H1 (cell line): ENCODE measurements around the gene EWSR1. TPM values are rescaled to one million over a fixed set of nuclear protein-coding genes. Genes with fewer than 3 reads are reported as not detected.
A peak's percentile ranks its signal among the peaks of the same experiment; 100 is the strongest.

ENCODE experiments used
- CTCF ChIA-PET: fragments of 300-600 bp; sonication (Branson Sonifier 250); formaldehyde crosslinking; loops from one replicate; lab custom pipeline; 2021; ENCODE audit not compliant: partially characterized antibody; lab: Charles Lee
- POLR2A ChIA-PET: fragments of 300-600 bp; sonication (Branson Sonifier 250); formaldehyde crosslinking; loops from one replicate; lab custom pipeline; 2021; ENCODE audit warnings: inconsistent platforms; ENCODE audit not compliant: partially characterized antibody; lab: Charles Lee
- DNase-seq, 2 experiments: peaks; one replicate each; pipeline versions ENCODE4 v3.0.0 to v3.0.0-alpha.2; 2010 to 2022; ENCODE audit warnings: low spot score in 2 of 2, low read depth in 1 of 2, mixed read lengths in 1 of 2
- FAIRE-seq: peaks from 2 replicates; lab custom pipeline; 2011; peaks lifted over from hg19 to GRCh38; lab: Jason Lieb, UNC
- H2AFZ ChIP-seq: 2 replicates; pipeline ENCODE4 v1.8.1; 2012; ENCODE audit warnings: low read length, inconsistent platforms
- H2AK5ac ChIP-seq: 2 replicates; pipeline ENCODE4 v1.6.1; 2013; ENCODE audit warnings: low read depth, low read length
- H2BK120ac ChIP-seq: replicated peaks from 2 replicates; pipeline ENCODE3; 2013; ENCODE audit warnings: low read depth, low read length, inconsistent platforms
- H2BK12ac ChIP-seq: 2 replicates; pipeline ENCODE4 v1.6.1; 2013; ENCODE audit warnings: low read depth, low read length
- H2BK15ac ChIP-seq: 2 replicates; pipeline ENCODE4 v1.6.1; 2013; ENCODE audit warnings: low read length
- H2BK20ac ChIP-seq: 2 replicates; pipeline ENCODE4 v1.6.1; 2013; ENCODE audit warnings: low read length
- H2BK5ac ChIP-seq: 2 replicates; pipeline ENCODE4 v1.6.1; 2013; ENCODE audit warnings: low read depth, low read length
- H3K14ac ChIP-seq: 2 replicates; pipeline ENCODE4 v1.6.1; 2013; ENCODE audit warnings: inconsistent platforms; ENCODE audit not compliant: insufficient read length
- H3K18ac ChIP-seq: 2 replicates; pipeline ENCODE4 v1.6.1; 2013; ENCODE audit warnings: low read length; ENCODE audit errors: extremely low read depth
- H3K23ac ChIP-seq: 2 replicates; pipeline ENCODE4 v1.6.1; 2013; ENCODE audit warnings: inconsistent platforms; ENCODE audit not compliant: insufficient read length
- H3K23me2 ChIP-seq: 2 replicates; pipeline ENCODE4 v1.6.1; 2013; ENCODE audit warnings: low read depth, low read length
- H3K27ac ChIP-seq: 2 replicates; pipeline ENCODE4 v1.6.1; 2011; ENCODE audit warnings: low read depth, low read length, inconsistent platforms
- H3K27me3 ChIP-seq, 4 experiments: replicated peaks in 1 of 4; 1 replicate in 1 of 4; 2 replicates in 3 of 4; pipeline versions ENCODE4 v1.6.1 to v1.8.1; 2011 to 2013; ENCODE audit warnings: low read length in 3 of 4, mild to moderate bottlenecking in 3 of 4, inconsistent platforms in 2 of 4, mixed read lengths in 2 of 4, moderate library complexity in 1 of 4; ENCODE audit not compliant: control insufficient read depth in 3 of 4, insufficient read depth in 3 of 4; ENCODE audit errors: extremely low read depth in 1 of 4
- H3K36me3 ChIP-seq, 4 experiments: 2 replicates each; pipeline versions ENCODE4 v1.6.1 to v1.8.1; 2011 to 2013; ENCODE audit warnings: mild to moderate bottlenecking in 4 of 4, low read length in 3 of 4, moderate library complexity in 2 of 4, control low read depth in 1 of 4, inconsistent platforms in 1 of 4; ENCODE audit not compliant: insufficient read depth in 4 of 4, control insufficient read depth in 2 of 4
- H3K4ac ChIP-seq: replicated peaks from 2 replicates; pipeline ENCODE3; 2013; ENCODE audit warnings: low read length, low read depth, mixed read lengths, inconsistent platforms; ENCODE audit not compliant: insufficient read length
- H3K4me1 ChIP-seq, 4 experiments: replicated peaks in 1 of 4; 1 replicate in 1 of 4; 2 replicates in 3 of 4; pipeline versions ENCODE4 v1.6.1 to v1.8.1; 2011 to 2013; ENCODE audit warnings: low read length in 3 of 4, inconsistent platforms in 2 of 4, mixed read lengths in 1 of 4; ENCODE audit not compliant: insufficient read depth in 4 of 4, control insufficient read depth in 3 of 4
- H3K4me2 ChIP-seq, 2 experiments: 2 replicates each; pipeline versions ENCODE4 v1.6.1 to v1.8.1; 2011 to 2013; ENCODE audit warnings: low read depth in 2 of 2, low read length in 2 of 2, control low read depth in 1 of 2, inconsistent platforms in 1 of 2, mild to moderate bottlenecking in 1 of 2; ENCODE audit not compliant: insufficient read depth in 1 of 2
- H3K4me3 ChIP-seq, 4 experiments: fragments of 200-600, 300-600 bp in 1 of 4; sonication (generic), shearing (Covaris generic), sonication (Bioruptor Twin) in 1 of 4; 2 replicates each; pipeline versions ENCODE4 v1.5.1 to v1.8.1; 2011 to 2016; ENCODE audit warnings: low read length in 4 of 4, low read depth in 3 of 4, control low read depth in 2 of 4, inconsistent platforms in 2 of 4, mild to moderate bottlenecking in 2 of 4, mixed read lengths in 1 of 4, moderate library complexity in 1 of 4; ENCODE audit not compliant: insufficient read depth in 2 of 4; ENCODE audit errors: extremely low read depth in 1 of 4
- H3K56ac ChIP-seq: replicated peaks from 2 replicates; pipeline ENCODE3; 2013; ENCODE audit warnings: low read depth, mild to moderate bottlenecking, mixed read lengths, low read length, inconsistent platforms; ENCODE audit not compliant: insufficient read length
- H3K79me1 ChIP-seq: 2 replicates; pipeline ENCODE4 v1.6.1; 2013; ENCODE audit warnings: low read depth, low read length, control low read depth
- H3K79me2 ChIP-seq, 2 experiments: 2 replicates each; pipeline versions ENCODE4 v1.6.1 to v1.8.1; 2012 to 2013; ENCODE audit warnings: low read length in 2 of 2, mild to moderate bottlenecking in 2 of 2, inconsistent platforms in 1 of 2; ENCODE audit not compliant: insufficient read depth in 2 of 2, control insufficient read depth in 1 of 2
- H3K9ac ChIP-seq, 4 experiments: replicated peaks in 1 of 4; 1 replicate in 1 of 4; 2 replicates in 3 of 4; pipeline versions ENCODE4 v1.6.1 to v1.8.1; 2011 to 2013; ENCODE audit warnings: low read depth in 3 of 4, low read length in 3 of 4, control low read depth in 2 of 4, mild to moderate bottlenecking in 2 of 4, moderate library complexity in 2 of 4, inconsistent platforms in 1 of 4; ENCODE audit errors: extremely low read depth in 1 of 4
- H3K9me3 ChIP-seq, 2 experiments: 2 replicates each; pipeline versions ENCODE4 v1.6.1 to v1.8.1; 2012 to 2013; ENCODE audit warnings: mild to moderate bottlenecking in 2 of 2, moderate library complexity in 2 of 2, control low read depth in 1 of 2, inconsistent platforms in 1 of 2, low read depth in 1 of 2, low read length in 1 of 2, mixed read lengths in 1 of 2; ENCODE audit not compliant: insufficient read depth in 2 of 2
- H4K20me1 ChIP-seq, 2 experiments: replicated peaks in 1 of 2; 2 replicates each; pipeline versions ENCODE3 to v1.8.1; 2011 to 2013; ENCODE audit warnings: inconsistent platforms in 2 of 2, low read length in 2 of 2, mild to moderate bottlenecking in 1 of 2; ENCODE audit not compliant: insufficient read depth in 2 of 2, control insufficient read depth in 1 of 2
- H4K5ac ChIP-seq: 2 replicates; pipeline ENCODE4 v1.6.1; 2013; ENCODE audit warnings: low read length, low read depth, mixed read lengths, inconsistent platforms; ENCODE audit not compliant: insufficient read length
- H4K8ac ChIP-seq: 2 replicates; pipeline ENCODE4 v1.8.0; 2013; ENCODE audit warnings: mild to moderate bottlenecking, moderate library complexity, low read length, inconsistent platforms; ENCODE audit not compliant: insufficient read depth; ENCODE audit errors: extremely low read depth
- H4K91ac ChIP-seq: replicated peaks from 2 replicates; pipeline ENCODE3; 2013; ENCODE audit warnings: low read length, mixed read lengths, inconsistent platforms; ENCODE audit not compliant: insufficient read length
- ASH2L ChIP-seq: fragments of 200-600, 300-600 bp; sonication (generic); IDR thresholded peaks from one replicate; pipeline ENCODE4 v1.7.1; 2017; ENCODE audit warnings: low read length
- EGR1 ChIP-seq: IDR thresholded peaks from 2 replicates; pipeline ENCODE4 v1.6.1; 2011; ENCODE audit warnings: low read depth, low read length, borderline replicate concordance
- HDAC2 ChIP-seq, 2 experiments: fragments of 300-600 bp in 1 of 2; sonication (generic) in 1 of 2; IDR thresholded peaks; 2 replicates each; pipeline ENCODE4 v1.6.1; 2011 to 2012; ENCODE audit warnings: low read depth in 2 of 2, low read length in 2 of 2, mild to moderate bottlenecking in 2 of 2, moderate library complexity in 2 of 2, borderline replicate concordance in 1 of 2, inconsistent platforms in 1 of 2
- POU5F1 ChIP-seq: IDR thresholded peaks from 2 replicates; pipeline ENCODE4 v1.6.1; 2011; ENCODE audit warnings: low read depth, mild to moderate bottlenecking, low read length, moderate library complexity
- SUZ12 ChIP-seq: fragments of 200-600 bp; sonication (generic); IDR thresholded peaks from 2 replicates; pipeline ENCODE4 v1.6.1; 2012; ENCODE audit warnings: mild to moderate bottlenecking, inconsistent platforms, low read length, moderate library complexity, mixed read lengths
- ZNF274 ChIP-seq: IDR thresholded peaks from 2 replicates; pipeline ENCODE4 v1.7.0; 2012; ENCODE audit warnings: low read length, borderline replicate concordance; ENCODE audit errors: extremely low read depth
- WGBS, 2 experiments: shearing (Covaris generic) in 1 of 2; methylation state at CpG; one replicate each; pipeline versions ENCODE4 v1.1.6 to v1.1.7; 2013 to 2015; ENCODE audit warnings: low lambda C conversion rate in 2 of 2, mixed read lengths in 2 of 2, inconsistent platforms in 1 of 2, low coverage in 1 of 2, missing lambda C conversion rate in 1 of 2; ENCODE audit not compliant: insufficient replicate concordance in 2 of 2, insufficient coverage in 1 of 2, insufficient read length in 1 of 2; ENCODE audit errors: extremely low coverage in 1 of 2, missing lambda C conversion rate in 1 of 2; 5-methylcytosine and 5-hydroxymethylcytosine counted together
- polyA plus RNA-seq, 7 experiments: library from polyadenylated mRNA; depleted of rRNA in 3 of 7; stranded (reverse) in 5 of 7; unstranded in 2 of 7; fragments of >200 nt in 5 of 7; fragments of 200-250 nt in 2 of 7; gene quantifications; 1 replicate in 5 of 7; 2 replicates in 1 of 7; 4 replicates in 1 of 7; pipeline versions ENCODE4 v1.2.1 to v1.2.3, GENCODE V29; 2011 to 2013; ENCODE audit warnings: missing spikeins in 2 of 7, mixed read lengths in 2 of 7
- total RNA-seq: library from RNA; stranded (reverse); fragmentation: NEBNext Ultra II Directional; extraction: Animal tissue kit (Norgen Biotek cat#: 25700); gene quantifications from 2 replicates; pipeline ENCODE4 v1.2.1, GENCODE V29; 2021
- TF ChIP-seq, protein P1 (sequence below), 3 experiments: IDR thresholded peaks; 1 replicate in 2 of 3; 2 replicates in 1 of 3; pipeline versions ENCODE4 v1.5.1 to v1.6.1; 2011; ENCODE audit warnings: low read length in 3 of 3, mild to moderate bottlenecking in 3 of 3, inconsistent platforms in 2 of 3, low read depth in 1 of 3, moderate library complexity in 1 of 3; ENCODE audit not compliant: insufficient read depth in 1 of 3; ENCODE audit errors: control extremely low read depth in 1 of 3

The EWSR1 gene
- total and polyA plus RNA-seq, 2 of the 8 experiments (the other 6 are each of a cell fraction or from before 2014, with no cell fraction given) = 387 to 930 TPM

GRCh38 chr22:29231971-29232959 lies 35.8 kb upstream of the EWSR1 start:
- no peak overlapping the region for H3K14ac ChIP-seq
- H4K8ac ChIP-seq = peak overlapping the region; percentile 75
- no peak overlapping the region for H2AK5ac ChIP-seq
- H3K4me3 ChIP-seq = no peak overlapping the region
- no peak overlapping the region for H3K27ac ChIP-seq
- H3K23me2 ChIP-seq = no peaks in the 10 kb centered on the region
- DNase-seq = no peak
- no peak for FAIRE-seq
- H3K9ac ChIP-seq = no peak overlapping the region
- no peaks in the 10 kb centered on the region for H4K20me1 ChIP-seq
- no peak overlapping the region for H2AFZ ChIP-seq
- H3K79me1 ChIP-seq = no peaks in the 10 kb centered on the region
- H3K4me1 ChIP-seq = no peaks in the 10 kb centered on the region; a peak in 1 of 7 replicates
- H4K91ac ChIP-seq = no peak overlapping the region
- H2BK20ac ChIP-seq = no peak overlapping the region
- H2BK15ac ChIP-seq = no peak overlapping the region
- H3K27me3 ChIP-seq = no peaks in the 10 kb centered on the region
- H3K23ac ChIP-seq = no peak overlapping the region
- ChIA-PET POLR2A (interaction anchor here (0.6 to 1.1 kb wide), 3 partner anchors 14 to 27 kb away, joined by 3 to 6 read pairs (median 3); partner anchors contain the start of gene EMID1), CTCF (interaction anchor here (1.1 to 5.7 kb wide), 5 partner anchors 13 to 30 kb away, joined by 3 to 39 read pairs (median 5); no protein-coding TSS in a partner anchor)
- no peaks in the 10 kb centered on the region for H3K36me3 ChIP-seq
- WGBS, 2 experiments = 83% methylated on average over 22 of the region's 22 CpGs; no CpG with 5 or more reads in 1 of the 2 experiments
- H2BK5ac ChIP-seq = no peak overlapping the region
- peaks cover 3 to 4% of the 10 kb centered on the region in 2 experiments; a peak in 1 of 4 replicates for H3K9me3 ChIP-seq
- H2BK12ac ChIP-seq = no peak overlapping the region
- no peak overlapping the region for H3K4ac ChIP-seq
- H4K5ac ChIP-seq = no peak overlapping the region
- H3K18ac ChIP-seq = no peak overlapping the region
- no peaks in the 10 kb centered on the region for H3K79me2 ChIP-seq
- H3K56ac ChIP-seq = no peak overlapping the region
- H2BK120ac ChIP-seq = no peak overlapping the region
- H3K4me2 ChIP-seq = no peak overlapping the region
- TF ChIP-seq POU5F1 (no peak), ASH2L (no peak), HDAC2 (IDR thresholded peaks at IDR 0.05; ENCODE audit: borderline replicate concordance in 1 of 2, low read depth in 2 of 2, low read length in 2 of 2) (no peak), ZNF274 (no peak), SUZ12 (no peak), EGR1 (no peak)
- TF ChIP-seq, protein P1, sequence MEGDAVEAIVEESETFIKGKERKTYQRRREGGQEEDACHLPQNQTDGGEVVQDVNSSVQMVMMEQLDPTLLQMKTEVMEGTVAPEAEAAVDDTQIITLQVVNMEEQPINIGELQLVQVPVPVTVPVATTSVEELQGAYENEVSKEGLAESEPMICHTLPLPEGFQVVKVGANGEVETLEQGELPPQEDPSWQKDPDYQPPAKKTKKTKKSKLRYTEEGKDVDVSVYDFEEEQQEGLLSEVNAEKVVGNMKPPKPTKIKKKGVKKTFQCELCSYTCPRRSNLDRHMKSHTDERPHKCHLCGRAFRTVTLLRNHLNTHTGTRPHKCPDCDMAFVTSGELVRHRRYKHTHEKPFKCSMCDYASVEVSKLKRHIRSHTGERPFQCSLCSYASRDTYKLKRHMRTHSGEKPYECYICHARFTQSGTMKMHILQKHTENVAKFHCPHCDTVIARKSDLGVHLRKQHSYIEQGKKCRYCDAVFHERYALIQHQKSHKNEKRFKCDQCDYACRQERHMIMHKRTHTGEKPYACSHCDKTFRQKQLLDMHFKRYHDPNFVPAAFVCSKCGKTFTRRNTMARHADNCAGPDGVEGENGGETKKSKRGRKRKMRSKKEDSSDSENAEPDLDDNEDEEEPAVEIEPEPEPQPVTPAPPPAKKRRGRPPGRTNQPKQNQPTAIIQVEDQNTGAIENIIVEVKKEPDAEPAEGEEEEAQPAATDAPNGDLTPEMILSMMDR (IDR thresholded peaks at IDR 0.05; ENCODE audit: control extremely low read depth in 1 of 3, insufficient read depth in 1 of 3, low read depth in 1 of 3, low read length in 3 of 3) = no peak
